Stimulated activated CD4-positive, alpha-beta T cell treated with anti-CD3 and anti-CD28 coated beads, Interleukin-15, amount 100 ng/mL, for 48 hours (primary cell): ENCODE measurements around the gene FGFBP3.

Experiments used
- DNase-seq, 2 donors: peaks; one replicate each; pipeline ENCODE4 v3.0.0-alpha.2; 2020; ENCODE audit warnings: low read depth in 2 of 2

Gene FGFBP3

GRCh38 chr10:91909117-91909677 lies at the start of gene FGFBP3:
TSS of gene FGFBP3 (minus strand) at chr10:91909486. CDS start at chr10:91908969, 517 bp downstream.
- DNase-seq, result peak in 1 of 2 donors; percentile 33

GRCh38 chr10:91957091-91957490 lies 47.8 kb upstream of the FGFBP3 start:
- no peak for DNase-seq

- DNase-seq, result no peak
Measured at GRCh38 chr10:91955114-91955513, 45.8 kb upstream of the FGFBP3 start.

GRCh38 chr10:91953600-91954160 lies 44.4 kb upstream of the FGFBP3 start:
- no peak for DNase-seq

GRCh38 chr10:91944880-91945630 lies 35.8 kb upstream of the FGFBP3 start:
- DNase-seq, result no peak

- no peak for DNase-seq
Measured at GRCh38 chr10:91941426-91941825, 32.1 kb upstream of the FGFBP3 start.

- no peak for DNase-seq
Measured at GRCh38 chr10:91939653-91940052, 30.4 kb upstream of the FGFBP3 start.

GRCh38 chr10:91935886-91936285 lies 26.6 kb upstream of the FGFBP3 start:
- DNase-seq, result no peak

- no peak for DNase-seq
Measured at GRCh38 chr10:91932737-91933136, 23.5 kb upstream of the FGFBP3 start.

- no peak for DNase-seq
Measured at GRCh38 chr10:91931526-91932190, 22.4 kb upstream of the FGFBP3 start.

GRCh38 chr10:91930939-91931338 lies 21.7 kb upstream of the FGFBP3 start:
- no peak for DNase-seq

GRCh38 chr10:91925022-91925320 lies 15.7 kb upstream of the FGFBP3 start:
- no peak for DNase-seq

GRCh38 chr10:91924212-91925021 lies 15.1 kb upstream of the FGFBP3 start:
- no peak for DNase-seq

- DNase-seq, result peak; percentile 87 to 90
Measured at GRCh38 chr10:91923371-91924211, 14.3 kb upstream of the FGFBP3 start, which contains the start of gene BTAF1. TSS of gene BTAF1 (plus strand) at chr10:91923770. CDS start at chr10:91924077, 307 bp downstream.

- DNase-seq, result no peak
Measured at GRCh38 chr10:91919651-91920050, 10.4 kb upstream of the FGFBP3 start.

GRCh38 chr10:91910467-91910866 lies 1.2 kb upstream of the FGFBP3 start:
- DNase-seq, result no peak

- peak; percentile 49 to 61 for DNase-seq
Measured at GRCh38 chr10:91908337-91909116, 759 bp downstream of the FGFBP3 start.

GRCh38 chr10:91907914-91908336 lies 1.4 kb downstream of the FGFBP3 start:
- DNase-seq, result no peak

GRCh38 chr10:91907033-91907594 lies 2.2 kb downstream of the FGFBP3 start:
- DNase-seq, result no peak
